HG02852 (cell line): ENCODE measurements around the gene GIMAP1.
A peak's percentile ranks its signal among the peaks of the same experiment; 100 is the strongest.
"Not testable (repeated sequence)": the region's sequence is repeated elsewhere in the genome, so short reads cannot be mapped to it uniquely, and the experiment has no call there.

Experiments used
- ATAC-seq: cut with Tn5 transposase; IDR thresholded peaks from one replicate; pipeline ENCODE4 v1.9.1; 2021; ENCODE audit warnings: mild to moderate bottlenecking, moderate library complexity; ENCODE audit not compliant: unreplicated experiment

The GIMAP1 gene

GRCh38 chr7:150716368-150716767 is at the start of gene GIMAP1:
Gene GIMAP1 (plus strand): TSS chr7:150716613. CDS start chr7:150719048, 2,435 bp downstream.
- ATAC-seq, result no peak

GRCh38 chr7:150668472-150668911 is 47.9 kb upstream of the GIMAP1 start:
- peak; percentile 87 for ATAC-seq

DNA sequence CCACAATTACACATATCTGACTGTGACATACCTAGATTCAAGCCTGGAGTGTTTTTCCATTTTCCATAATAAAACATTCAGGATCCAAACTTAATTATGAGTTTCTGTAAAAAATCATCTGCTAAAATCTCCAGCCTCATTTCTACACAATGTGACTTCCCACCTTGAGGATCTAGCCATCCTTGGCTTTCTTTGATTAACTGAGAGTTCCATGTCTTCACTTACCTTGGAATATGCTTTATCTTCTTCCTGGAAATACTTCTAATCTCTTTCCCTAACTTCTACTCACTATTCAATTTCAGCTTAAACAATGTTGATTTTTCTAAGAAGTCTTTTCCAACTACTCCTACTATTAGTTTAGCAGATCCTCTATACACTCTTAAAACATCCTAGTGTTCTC is 47.4 kb upstream of the GIMAP1 start:
- ATAC-seq, result no peak

GRCh38 chr7:150671798-150672585 is 44.4 kb upstream of the GIMAP1 start:
- not testable (repeated sequence) for ATAC-seq

GRCh38 chr7:150675714-150676113 is 40.7 kb upstream of the GIMAP1 start:
- no peak for ATAC-seq

GRCh38 chr7:150676276-150676675 is 40.1 kb upstream of the GIMAP1 start:
- not testable (repeated sequence) for ATAC-seq

- ATAC-seq, result not testable (repeated sequence)
Measured at GRCh38 chr7:150676854-150677253, 39.6 kb upstream of the GIMAP1 start.

GRCh38 chr7:150678601-150679000 is 37.8 kb upstream of the GIMAP1 start:
- ATAC-seq, result not testable (repeated sequence)

- ATAC-seq, result not testable (repeated sequence)
Measured at GRCh38 chr7:150680364-150680763, 36.0 kb upstream of the GIMAP1 start.

- peak; percentile 94 for ATAC-seq
Measured at GRCh38 chr7:150685219-150686029, 31.0 kb upstream of the GIMAP1 start, which contains the start of gene GIMAP2. Gene GIMAP2 (plus strand): TSS chr7:150685706. CDS start chr7:150687060, 1,354 bp downstream.

GRCh38 chr7:150686030-150686631 is 30.3 kb upstream of the GIMAP1 start:
- peak; percentile 48 for ATAC-seq

GRCh38 chr7:150688630-150689029 is 27.8 kb upstream of the GIMAP1 start:
- no peak for ATAC-seq

DNA sequence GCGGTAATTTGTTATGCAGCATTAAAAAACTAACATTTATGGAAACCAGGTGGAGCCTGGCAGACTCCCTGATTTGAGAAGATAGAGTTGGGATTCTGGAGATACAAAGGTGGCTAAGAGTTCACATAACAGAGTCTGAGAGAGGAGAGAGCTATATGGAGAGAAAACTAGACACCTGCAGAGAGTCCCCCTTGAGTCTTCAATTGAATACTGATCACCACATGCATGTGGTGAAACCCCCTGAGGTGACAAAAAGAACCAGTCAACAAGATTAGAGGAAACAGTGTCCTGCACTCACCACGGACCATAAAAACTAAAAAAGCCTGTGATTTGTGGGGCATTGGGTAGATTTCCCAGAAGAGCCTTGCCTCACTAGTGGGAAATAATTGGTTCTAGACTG is 20.8 kb upstream of the GIMAP1 start:
- no peak for ATAC-seq

GRCh38 chr7:150703209-150703608 is 13.2 kb upstream of the GIMAP1 start:
- no peak for ATAC-seq

DNA sequence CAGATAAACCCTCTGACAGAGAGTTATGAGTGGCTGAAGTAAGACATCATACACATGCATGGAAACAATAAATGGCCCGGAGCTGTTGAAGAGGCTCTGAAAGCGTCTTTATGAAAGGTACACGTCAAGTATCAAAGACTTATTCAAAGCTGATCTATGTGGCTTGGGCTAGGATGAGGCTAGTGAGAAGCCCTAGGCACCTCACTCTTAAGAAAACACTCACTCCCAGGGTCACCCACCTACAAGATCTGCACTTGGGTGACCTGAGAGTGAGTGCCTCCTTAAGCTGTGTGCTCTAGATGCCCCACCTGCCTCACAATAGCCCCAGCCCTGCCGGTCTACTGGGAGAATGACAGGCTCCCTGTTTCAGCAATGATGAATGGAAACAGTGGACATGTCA is 1.1 kb upstream of the GIMAP1 start:
- ATAC-seq, result no peak

- ATAC-seq, result no peak
Measured at GRCh38 chr7:150715738-150716137, 675 bp upstream of the GIMAP1 start.

DNA sequence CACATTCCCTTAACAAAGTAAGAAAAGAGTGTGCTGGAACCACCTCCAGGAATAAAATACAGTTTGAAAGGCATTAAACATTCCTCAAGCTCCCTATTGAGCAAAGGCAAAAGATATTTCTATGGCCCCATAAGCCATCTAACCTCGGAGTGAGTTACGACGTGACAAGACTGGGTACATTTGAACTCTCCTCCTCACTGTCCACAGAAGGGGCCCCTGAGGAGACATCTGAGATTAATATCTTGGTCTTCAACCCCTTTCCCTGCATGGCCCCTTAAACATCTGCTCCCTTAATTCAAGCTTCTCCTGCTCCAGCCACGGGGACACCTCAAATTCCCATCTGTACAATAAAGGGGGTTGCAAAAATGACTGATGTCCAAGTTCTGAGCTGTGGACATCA is 526 bp downstream of the GIMAP1 start:
- no peak for ATAC-seq

DNA sequence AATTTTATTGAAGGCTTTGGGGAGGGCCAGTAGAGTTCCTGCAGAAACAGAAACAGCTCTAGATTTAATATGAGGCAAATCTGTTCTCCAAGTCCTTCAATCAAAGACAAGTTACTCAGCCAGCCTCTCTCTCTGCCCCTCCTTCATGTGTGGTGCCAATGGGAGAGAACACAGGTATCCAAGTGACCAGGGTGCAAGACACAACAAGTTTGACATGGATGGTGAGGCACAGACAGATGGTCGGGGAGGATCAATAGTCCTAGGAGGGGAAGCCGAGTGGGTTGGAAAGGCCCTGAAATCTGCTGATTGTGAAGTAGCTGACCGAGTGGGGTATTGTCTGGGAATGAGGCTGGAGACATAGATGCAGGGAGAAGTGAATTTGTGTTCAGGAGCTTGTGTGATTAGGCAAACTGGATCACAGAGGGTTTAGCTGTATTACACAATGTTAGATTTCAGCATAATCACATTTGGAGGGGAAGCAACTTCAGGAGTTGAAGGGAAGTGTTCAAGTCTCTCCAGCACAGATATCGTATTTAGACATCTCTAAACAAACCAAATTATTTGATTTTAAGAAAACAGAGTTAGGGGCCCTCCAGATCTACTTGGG is 1.5 kb downstream of the GIMAP1 start:
- ATAC-seq, result no peak

DNA sequence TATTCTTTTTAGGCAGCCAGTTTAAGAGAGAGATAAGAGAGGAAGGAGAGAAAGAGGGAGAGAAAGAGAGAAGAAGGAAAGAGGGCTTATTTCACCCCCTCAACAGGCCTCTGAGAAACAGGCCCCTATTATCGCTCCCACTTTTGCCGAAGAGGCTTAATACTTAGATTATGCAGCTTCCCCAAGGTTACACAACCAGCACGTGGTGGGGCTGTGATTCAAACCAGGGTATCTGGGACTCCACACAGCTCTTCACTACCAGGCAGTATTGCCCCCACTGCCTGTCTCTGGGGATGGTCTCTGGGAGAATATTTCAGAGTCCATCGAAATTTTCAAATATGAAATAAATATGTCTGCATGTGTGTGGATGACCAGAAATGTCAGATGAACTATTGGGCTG is 3.0 kb downstream of the GIMAP1 start:
- ATAC-seq, result no peak

GRCh38 chr7:150719960-150720891 is 3.8 kb downstream of the GIMAP1 start:
- no peak for ATAC-seq
